Measurements from ENCODE around the gene FOXC2. TPM values are rescaled to one million over a fixed set of nuclear protein-coding genes. Genes with fewer than 3 reads are reported as not detected.

Gene FOXC2
- polyA plus RNA-seq, 1 of the 3 experiments (the other 2 are of a cell fraction) = 1.3 TPM

GRCh38 chr16:86573646-86574508 is 7.2 kb downstream of the FOXC2 start:
- peaks cover 12% of the 10 kb centered on the region; the same call in 1 of the 2 replicates for H4K20me1 ChIP-seq (ENCODE audit: insufficient read depth)

More at GRCh38 chr16:86573646-86574508, 7.2 kb downstream of the FOXC2 start:
- DNase-seq = no peak
- Histone ChIP-seq H3K9me3 (no peaks in the 10 kb centered on the region), H3F3A (replicated peaks; ENCODE audit: insufficient read depth) (peaks cover 37% of the 10 kb centered on the region), H3K79me2 (ENCODE audit: insufficient read depth) (peaks cover 96% of the 10 kb centered on the region), H3K4me1 (ENCODE audit: control insufficient read depth in 1 of 2, insufficient read depth in 2 of 2, low read depth in 1 of 2, low read length in 1 of 2) (peaks cover 0 to 31% of the 10 kb centered on the region in 2 experiments; a peak in 2 of 4 replicates), H3K4me2 (peak overlapping the region; percentile 92; the same call in 1 of the 2 replicates), H2AFZ (ENCODE audit: low read depth) (no peak overlapping the region), H3K27ac (ENCODE audit: low read depth in 2 of 2, low read length in 1 of 2) (peak overlapping the region in 1 of 2 experiments; percentile 96; a peak in 1 of 4 replicates), H3K9ac (no peak overlapping the region), H3K27me3 (ENCODE audit: insufficient read depth) (no peaks in the 10 kb centered on the region), H3K36me3 (replicated peaks in 1 of 2; ENCODE audit: control insufficient read depth in 1 of 2, insufficient read depth in 2 of 2, low read length in 1 of 2) (peaks cover 0 to 19% of the 10 kb centered on the region in 2 experiments), H3K4me3 (ENCODE audit: low read depth in 2 of 2, low read length in 1 of 2) (no peak overlapping the region), H3K9me2 (no peaks in the 10 kb centered on the region)
- 36% methylated on average over 12 of the region's 13 CpGs for WGBS (ENCODE audit: low lambda C conversion rate)
- TF ChIP-seq TAF1 (IDR thresholded peaks at IDR 0.05; ENCODE audit: borderline replicate concordance, low read depth, low read length) (no peak), TCF12 (IDR thresholded peaks at IDR 0.05) (no peak), MXI1 (IDR thresholded peaks at IDR 0.05; ENCODE audit: low read depth, low read length) (no peak), USF1 (IDR thresholded peaks at IDR 0.05; ENCODE audit: borderline replicate concordance, low read depth) (no peak), REST (IDR thresholded peaks at IDR 0.05; ENCODE audit: low read depth, low read length) (no peak), NFIC (IDR thresholded peaks at IDR 0.05; ENCODE audit: borderline replicate concordance) (no peak), JUND (IDR thresholded peaks at IDR 0.05) (no peak), TEAD4 (IDR thresholded peaks at IDR 0.05; ENCODE audit: borderline replicate concordance, insufficient read depth) (no peak), CHD2 (IDR thresholded peaks at IDR 0.05; ENCODE audit: low read length, partially characterized antibody) (no peak), EZH2phosphoT487 (IDR thresholded peaks at IDR 0.05; ENCODE audit: borderline replicate concordance, low read depth) (no peak), NRF1 (IDR thresholded peaks at IDR 0.05; ENCODE audit: low read depth, low read length) (no peak), RFX5 (IDR thresholded peaks at IDR 0.05; ENCODE audit: low read length) (no peak)
- CTCF ChIA-PET = interaction anchor here (1.0 to 3.1 kb wide), 3 partner anchors 9 to 705 kb away, joined by 3 to 17 read pairs (median 4); no protein-coding TSS in a partner anchor
- POLR2A ChIA-PET = no interaction called here

Data from SK-N-SH (cell line).